A549 (cell line): Measurements from ENCODE around the gene SLC8A1.

Source experiments
- HDAC2 ChIP-seq: fragments of 200-600 bp; sonication (generic); IDR thresholded peaks from 2 replicates; pipeline ENCODE4 v1.6.1; 2016
- KDM1A ChIP-seq: fragments of 200-600 bp; sonication (generic); IDR thresholded peaks from 2 replicates; pipeline ENCODE4 v1.6.1; 2016; ENCODE audit warnings: low read depth, mild to moderate bottlenecking
- MAZ ChIP-seq: fragments of 150-350 bp; IDR thresholded peaks from 2 replicates; pipeline ENCODE4 v1.6.1; 2014; ENCODE audit warnings: antibody characterized with exemption, low read depth, low read length, borderline replicate concordance
- POLR2A ChIP-seq: IDR thresholded peaks from 2 replicates; pipeline ENCODE4 v1.6.1; 2012; ENCODE audit warnings: mild to moderate bottlenecking, low read length
- TF ChIP-seq, protein P1 (sequence below): fragments of >200 bp; sonication (Bioruptor Twin); formaldehyde crosslinking; IDR thresholded peaks from 3 replicates; pipeline ENCODE4 v1.5.1; 2016

DNA sequence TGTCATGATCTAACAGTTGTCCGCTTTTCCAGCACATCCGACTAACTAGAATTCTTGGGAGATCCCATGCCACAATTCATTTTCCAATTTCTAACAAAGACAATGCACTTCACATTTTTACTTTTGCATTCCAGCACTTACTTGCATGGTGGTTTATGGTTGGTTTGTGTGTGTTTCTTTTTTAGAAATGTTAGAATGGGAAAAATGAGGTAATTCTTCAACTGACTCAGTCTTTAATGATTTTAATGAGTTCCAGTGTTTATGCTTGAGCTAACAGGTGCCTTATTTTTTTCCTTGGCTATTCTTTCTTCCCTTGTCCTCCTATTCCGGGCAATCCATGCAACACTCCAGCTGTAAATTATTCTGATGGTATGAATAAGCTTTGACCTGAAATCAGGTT lies 46.4 kb downstream of the SLC8A1 start:
- TF ChIP-seq, protein P1, sequence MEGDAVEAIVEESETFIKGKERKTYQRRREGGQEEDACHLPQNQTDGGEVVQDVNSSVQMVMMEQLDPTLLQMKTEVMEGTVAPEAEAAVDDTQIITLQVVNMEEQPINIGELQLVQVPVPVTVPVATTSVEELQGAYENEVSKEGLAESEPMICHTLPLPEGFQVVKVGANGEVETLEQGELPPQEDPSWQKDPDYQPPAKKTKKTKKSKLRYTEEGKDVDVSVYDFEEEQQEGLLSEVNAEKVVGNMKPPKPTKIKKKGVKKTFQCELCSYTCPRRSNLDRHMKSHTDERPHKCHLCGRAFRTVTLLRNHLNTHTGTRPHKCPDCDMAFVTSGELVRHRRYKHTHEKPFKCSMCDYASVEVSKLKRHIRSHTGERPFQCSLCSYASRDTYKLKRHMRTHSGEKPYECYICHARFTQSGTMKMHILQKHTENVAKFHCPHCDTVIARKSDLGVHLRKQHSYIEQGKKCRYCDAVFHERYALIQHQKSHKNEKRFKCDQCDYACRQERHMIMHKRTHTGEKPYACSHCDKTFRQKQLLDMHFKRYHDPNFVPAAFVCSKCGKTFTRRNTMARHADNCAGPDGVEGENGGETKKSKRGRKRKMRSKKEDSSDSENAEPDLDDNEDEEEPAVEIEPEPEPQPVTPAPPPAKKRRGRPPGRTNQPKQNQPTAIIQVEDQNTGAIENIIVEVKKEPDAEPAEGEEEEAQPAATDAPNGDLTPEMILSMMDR, result no peak
- no peak for TF ChIP-seq HDAC2
- TF ChIP-seq POLR2A, result no peak
- no peak for TF ChIP-seq KDM1A
- TF ChIP-seq MAZ, result no peak
